Eye (tissue), 1 donor: ENCODE measurements around the gene PTRH1.
"Not testable (repeated sequence)": the region's sequence is repeated elsewhere in the genome, so short reads cannot be mapped to it uniquely, and the experiment has no call there.

Experiments
- DNase-seq: peaks from one replicate; pipeline ENCODE4 v3.0.0-alpha.2; 2015

PTRH1 gene, protein sequence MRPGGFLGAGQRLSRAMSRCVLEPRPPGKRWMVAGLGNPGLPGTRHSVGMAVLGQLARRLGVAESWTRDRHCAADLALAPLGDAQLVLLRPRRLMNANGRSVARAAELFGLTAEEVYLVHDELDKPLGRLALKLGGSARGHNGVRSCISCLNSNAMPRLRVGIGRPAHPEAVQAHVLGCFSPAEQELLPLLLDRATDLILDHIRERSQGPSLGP

GRCh38 chr9:127715470-127716337 is at the start of gene PTRH1, which contains the start of gene TTC16:
Gene PTRH1, minus strand, starts transcription at chr9:127715663. Its CDS starts 24 bp downstream, at chr9:127715639.
Gene TTC16, plus strand, starts transcription at chr9:127716079. Its CDS starts 67 bp downstream, at chr9:127716146.
- peak; percentile 98 for DNase-seq

GRCh38 chr9:127763918-127764384 is 48.5 kb upstream of the PTRH1 start:
- DNase-seq, result no peak

GRCh38 chr9:127762111-127762676 is 46.7 kb upstream of the PTRH1 start:
- DNase-seq, result no peak

DNA sequence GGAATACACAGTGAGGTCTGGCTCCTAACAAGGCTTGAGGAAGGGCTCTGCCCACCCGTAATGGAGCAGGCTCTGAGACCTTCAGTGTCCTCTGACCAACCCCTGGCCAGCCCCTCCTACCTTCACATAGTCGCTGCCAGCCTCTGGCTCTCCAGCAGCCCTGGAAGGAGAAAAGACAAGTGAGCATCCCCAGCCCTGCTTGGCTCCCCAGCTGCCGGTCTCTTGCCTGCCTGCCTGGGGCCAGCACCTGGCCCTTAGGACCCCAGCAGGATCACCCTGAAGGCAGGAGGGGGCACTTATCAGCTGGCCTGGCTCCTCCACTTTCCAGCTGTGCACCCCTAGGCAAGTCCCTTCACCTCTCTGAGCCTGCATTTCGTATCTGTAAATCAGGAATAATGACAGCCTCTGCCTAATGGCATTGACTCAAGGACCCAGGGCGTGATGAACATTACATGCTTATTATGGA is 46.1 kb upstream of the PTRH1 start:
- no peak for DNase-seq

DNA sequence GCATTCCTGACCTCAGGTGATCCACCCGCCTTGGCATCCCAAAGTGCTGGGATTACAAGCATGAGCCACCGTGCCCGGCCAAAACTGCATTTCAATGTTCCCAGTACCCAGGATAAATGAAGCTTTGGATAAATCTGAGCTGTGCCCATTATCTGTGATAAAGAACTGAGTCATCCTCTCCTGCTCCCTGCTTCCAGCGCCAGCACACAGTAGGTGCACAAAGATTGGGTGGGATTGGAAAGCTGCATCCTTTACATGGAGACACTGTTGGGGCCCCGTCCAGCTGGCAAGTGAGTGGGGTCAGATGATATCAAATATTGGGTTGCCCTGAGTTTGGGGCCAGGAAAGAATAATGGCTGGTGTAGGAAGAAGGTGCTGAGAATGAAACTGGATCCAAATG is 45.6 kb upstream of the PTRH1 start:
- DNase-seq, result no peak

DNA sequence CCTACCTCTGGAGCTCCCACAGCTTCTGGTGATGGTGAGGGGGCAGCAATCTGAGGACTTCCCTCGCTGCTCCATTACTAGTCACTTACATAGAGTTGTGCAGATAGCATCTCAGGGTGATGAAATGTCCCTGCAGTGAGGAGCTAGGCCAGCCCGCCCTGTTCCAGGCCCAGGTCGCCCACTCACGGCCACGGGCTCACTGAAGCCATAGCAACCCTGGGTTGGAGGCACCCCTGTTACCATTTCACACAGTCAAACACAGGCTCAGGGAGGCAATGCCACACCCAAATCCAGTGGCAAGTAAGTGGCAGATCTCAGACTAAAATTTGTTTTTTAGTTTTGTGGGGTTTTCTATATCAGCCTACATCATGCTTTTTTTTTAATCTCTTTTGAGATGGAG is 43.4 kb upstream of the PTRH1 start:
- DNase-seq, result no peak

GRCh38 chr9:127756776-127757175 is 41.3 kb upstream of the PTRH1 start:
- DNase-seq, result not testable (repeated sequence)

GRCh38 chr9:127756233-127756632 is 40.8 kb upstream of the PTRH1 start:
- DNase-seq, result no peak

DNA sequence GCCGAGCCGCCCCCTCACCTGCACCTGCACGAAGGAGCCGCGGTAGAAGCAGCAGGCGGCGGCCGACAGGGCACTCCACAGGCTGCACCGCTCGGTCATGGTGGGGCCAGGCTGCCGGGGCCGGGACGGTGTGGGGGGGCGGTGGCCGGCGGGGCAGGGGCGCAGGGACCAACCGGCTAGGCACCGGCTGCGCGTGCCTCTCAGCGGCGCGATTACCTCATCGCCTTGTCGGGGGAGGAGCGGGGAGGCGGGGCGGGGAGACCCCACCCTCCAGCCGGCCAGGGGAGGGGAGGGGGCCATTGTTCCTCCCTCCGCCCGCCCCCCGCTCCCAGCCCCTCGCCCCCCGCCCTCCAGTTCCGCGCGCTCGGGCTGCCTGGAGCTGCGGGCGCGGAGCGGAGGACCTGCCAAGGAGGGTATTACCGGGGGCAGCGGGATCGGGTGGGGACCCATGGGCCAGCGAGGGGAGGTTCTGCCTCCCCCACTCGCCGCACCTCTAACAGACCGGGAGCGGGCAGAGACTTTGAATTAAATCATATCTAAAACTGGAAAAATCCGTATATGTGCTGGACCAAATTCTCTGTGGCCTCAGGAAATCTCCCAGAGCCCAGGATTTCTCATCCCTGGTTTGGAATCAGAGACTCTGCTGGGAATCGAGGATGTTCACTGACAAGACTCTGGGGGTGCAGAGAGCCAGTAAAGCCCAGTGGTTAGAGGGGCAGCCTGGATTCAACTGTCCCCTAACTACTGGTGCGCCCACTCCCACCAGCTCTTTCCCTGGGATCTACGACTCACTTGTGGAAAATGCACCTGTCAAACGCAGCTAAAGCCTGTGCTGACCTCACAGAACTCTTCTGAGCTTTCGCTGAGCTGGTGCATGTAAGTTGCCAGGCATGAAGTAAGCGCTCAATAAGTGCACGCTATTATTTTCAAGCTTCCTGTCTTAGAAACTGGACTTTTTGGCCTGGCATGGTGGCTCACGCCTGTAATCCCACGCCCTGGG is 39.9 kb upstream of the PTRH1 start:
- DNase-seq, result peak; percentile 85

- DNase-seq, result peak; percentile 89
Measured at GRCh38 chr9:127754099-127755060, 38.9 kb upstream of the PTRH1 start.

GRCh38 chr9:127753622-127754021 is 38.2 kb upstream of the PTRH1 start:
- DNase-seq, result peak; percentile 46

DNA sequence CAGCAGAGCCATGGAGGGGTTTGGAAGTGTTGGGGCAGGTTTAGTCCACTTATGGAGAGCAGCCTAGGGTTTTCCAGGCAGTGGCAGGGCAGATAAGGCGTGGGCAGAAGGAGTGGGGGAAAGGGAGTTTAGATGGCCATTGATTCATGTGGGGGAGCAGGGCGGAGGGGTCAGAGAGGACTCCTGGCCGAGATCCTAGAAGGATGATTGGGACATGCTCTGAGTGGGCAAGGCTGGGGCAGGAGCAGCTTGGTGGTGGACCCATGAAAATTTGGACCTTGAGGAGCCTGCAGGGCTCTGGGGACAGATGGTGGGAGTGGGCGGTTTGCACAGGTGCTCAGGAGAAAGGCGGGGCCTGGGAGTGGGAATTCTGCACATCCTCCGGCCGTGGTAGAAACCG is 37.7 kb upstream of the PTRH1 start:
- DNase-seq, result no peak

- DNase-seq, result peak; percentile 68
Measured at GRCh38 chr9:127751269-127752054, 36.0 kb upstream of the PTRH1 start.

DNA sequence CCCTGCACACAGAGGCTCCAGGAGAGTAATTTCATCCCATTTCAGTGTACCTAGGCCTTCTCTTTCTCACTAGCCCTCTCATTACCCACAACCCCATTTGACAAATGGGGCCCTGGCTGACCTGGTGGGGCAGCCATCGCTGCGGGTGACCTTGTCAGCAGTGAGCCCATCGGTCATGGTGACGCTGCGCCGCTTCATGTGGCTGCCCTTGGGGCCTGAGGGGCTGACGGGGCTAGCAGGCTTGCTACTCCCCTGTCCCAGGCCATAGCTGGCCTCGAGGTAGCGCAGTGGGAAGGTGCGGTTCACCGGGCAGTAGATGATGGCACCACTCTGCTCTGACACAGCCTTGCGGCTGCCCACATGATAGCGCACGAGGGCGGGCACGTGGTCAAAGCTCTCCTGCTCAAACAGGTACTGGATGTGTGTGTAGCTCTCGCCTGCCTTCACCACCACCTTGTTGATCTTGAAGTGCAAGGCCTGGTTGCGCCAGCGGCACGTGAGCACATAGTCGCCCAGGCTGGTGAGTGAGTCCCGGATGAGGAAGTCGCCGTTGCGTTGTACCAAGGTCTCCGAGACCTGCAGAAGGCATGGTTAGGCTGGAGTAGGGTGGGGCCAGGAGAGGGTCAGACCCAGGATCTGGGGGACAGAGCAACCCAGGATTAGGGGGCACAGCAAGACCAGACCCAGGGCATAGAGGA is 33.8 kb upstream of the PTRH1 start:
- no peak for DNase-seq

- no peak for DNase-seq
Measured at GRCh38 chr9:127746959-127747569, 31.6 kb upstream of the PTRH1 start.

GRCh38 chr9:127744398-127745110 is 29.1 kb upstream of the PTRH1 start:
- no peak for DNase-seq

GRCh38 chr9:127742435-127743088 is 27.1 kb upstream of the PTRH1 start:
- peak; percentile 93 for DNase-seq
